SU-DHL-6 (cell line): ENCODE results near the gene ZSWIM1.

Experiments used
- H2AFZ ChIP-seq: fragments of 200-600 bp; sonication (generic); 2 replicates; pipeline ENCODE4 v1.6.1; 2014; ENCODE audit warnings: low read depth, mild to moderate bottlenecking, moderate library complexity, mixed read lengths, antibody characterized with exemption, low read length; ENCODE audit not compliant: severe bottlenecking
- H3F3A ChIP-seq: fragments of 200-600 bp; shearing (Covaris generic); 2 replicates; pipeline ENCODE4 v1.6.0; 2016; ENCODE audit warnings: antibody characterized with exemption, mild to moderate bottlenecking; ENCODE audit not compliant: insufficient read depth
- H3K27ac ChIP-seq: fragments of 200-600 bp; sonication (generic); 2 replicates; pipeline ENCODE4 v1.5.1; 2016; ENCODE audit warnings: low read depth, mild to moderate bottlenecking, low read length, moderate library complexity, mixed read lengths
- H3K27me3 ChIP-seq: fragments of 200-600 bp; sonication (generic), shearing (Covaris generic); 2 replicates; pipeline ENCODE4 v1.6.0; 2014; ENCODE audit warnings: mild to moderate bottlenecking, low read length
- H3K36me3 ChIP-seq: fragments of 200-600 bp; sonication (generic); 2 replicates; pipeline ENCODE4 v1.6.1; 2014; ENCODE audit warnings: mild to moderate bottlenecking, low read length, mixed read lengths
- H3K4me2 ChIP-seq: fragments of 300-600, 200-600 bp; shearing (Covaris generic), sonication (generic); 2 replicates; pipeline ENCODE4 v1.6.0; 2014; ENCODE audit warnings: low read length, low read depth, mild to moderate bottlenecking; ENCODE audit not compliant: poor library complexity, severe bottlenecking
- H3K4me3 ChIP-seq: fragments of 200-600 bp; sonication (generic); 2 replicates; pipeline ENCODE4 v1.5.1; 2014; ENCODE audit warnings: antibody characterized with exemption, low read length, mild to moderate bottlenecking, mixed read lengths; ENCODE audit not compliant: insufficient read depth, poor library complexity, severe bottlenecking
- H3K79me2 ChIP-seq: fragments of 200-600 bp; sonication (generic); 2 replicates; pipeline ENCODE4 v1.6.1; 2014; ENCODE audit warnings: mild to moderate bottlenecking, low read length, moderate library complexity; ENCODE audit not compliant: insufficient read depth
- H3K9ac ChIP-seq: fragments of 200-600 bp; sonication (generic); 2 replicates; pipeline ENCODE4 v1.7.0; 2014; ENCODE audit warnings: mild to moderate bottlenecking, low read length
- H3K9me2 ChIP-seq: fragments of 200-600 bp; sonication (generic); replicated peaks from 2 replicates; pipeline ENCODE4 v1.6.1; 2014; ENCODE audit warnings: low read length; ENCODE audit not compliant: insufficient read depth
- H3K9me3 ChIP-seq: fragments of 200-600 bp; sonication (generic); 2 replicates; pipeline ENCODE4 v1.6.1; 2014; ENCODE audit warnings: low read length, mixed read lengths; ENCODE audit not compliant: insufficient read depth
- H4K20me1 ChIP-seq: fragments of 200-600 bp; sonication (generic); 2 replicates; pipeline ENCODE4 v1.6.1; 2014; ENCODE audit warnings: low read depth, mild to moderate bottlenecking, antibody characterized with exemption, low read length, moderate library complexity, mixed read lengths
- EZH2phosphoT487 ChIP-seq: fragments of 200-600 bp; sonication (generic), shearing (Covaris generic); conservative IDR thresholded peaks from 2 replicates; pipeline ENCODE4 v1.6.1; 2018; ENCODE audit warnings: mild to moderate bottlenecking, antibody characterized with exemption, low read length, moderate library complexity, mixed read lengths
- TF ChIP-seq, protein P1 (sequence below): fragments of 200-600 bp; sonication (generic); IDR thresholded peaks from one replicate; pipeline ENCODE4 v1.5.1; 2017; ENCODE audit warnings: antibody characterized with exemption, mild to moderate bottlenecking, low read length, moderate library complexity; ENCODE audit not compliant: insufficient read depth, poor library complexity, severe bottlenecking

The ZSWIM1 gene

DNA sequence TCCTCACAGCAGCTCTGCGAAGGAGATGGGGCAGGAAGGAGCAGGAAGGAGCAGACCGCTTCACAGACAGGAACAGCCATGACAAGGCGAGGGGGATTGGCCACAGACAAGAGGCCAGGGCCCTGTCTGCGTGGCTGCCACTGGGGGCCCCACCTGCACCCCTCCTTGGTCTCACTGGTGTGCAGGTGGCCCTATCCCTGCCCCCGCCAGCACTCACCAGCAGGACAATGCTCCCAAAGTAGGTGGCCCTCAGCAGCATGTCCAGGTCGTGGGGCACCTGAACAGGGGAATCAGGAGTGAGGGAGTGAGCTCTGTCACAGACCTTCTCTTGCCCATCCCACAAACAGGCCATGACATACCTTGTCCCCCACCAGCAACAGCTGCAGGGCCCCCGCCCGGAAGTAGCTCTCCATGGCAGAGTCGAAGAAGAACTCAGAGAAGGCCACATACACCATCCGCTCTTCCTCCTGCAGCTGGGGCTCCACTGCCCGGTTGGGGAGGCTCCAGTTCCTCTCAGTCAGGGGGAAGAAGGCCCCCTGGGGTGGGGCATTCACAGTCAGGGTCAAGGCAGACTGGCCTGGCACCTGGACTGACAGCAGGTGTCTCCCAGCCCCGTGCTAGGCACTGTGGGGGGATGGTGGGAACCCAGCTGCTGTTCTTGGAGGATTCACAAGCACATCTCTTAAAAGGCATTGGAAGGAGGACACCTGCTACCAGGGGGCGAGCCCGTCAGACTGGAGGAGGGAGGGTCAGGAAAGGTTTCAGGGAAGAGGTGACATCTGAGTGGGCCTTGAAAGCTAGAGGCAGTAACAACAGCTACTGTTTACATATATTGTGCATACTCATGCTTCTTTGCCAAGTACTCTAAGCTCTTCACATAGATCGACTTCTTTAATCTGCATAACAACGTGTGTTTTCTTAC, 23.8 kb downstream of the ZSWIM1 start:
- Histone ChIP-seq H3K36me3 (no peaks in the 10 kb centered on the region), H3K4me3 (no peak overlapping the region), H3K27ac (no peak overlapping the region), H4K20me1 (no peaks in the 10 kb centered on the region), H3K9me2 (no peaks in the 10 kb centered on the region), H3F3A (no peaks in the 10 kb centered on the region), H3K27me3 (no peaks in the 10 kb centered on the region), H3K9ac (no peak overlapping the region), H2AFZ (no peak overlapping the region), H3K4me2 (no peak overlapping the region), H3K79me2 (no peaks in the 10 kb centered on the region), H3K9me3 (no peaks in the 10 kb centered on the region)
- TF ChIP-seq EZH2phosphoT487, result no peak
- TF ChIP-seq, protein P1, sequence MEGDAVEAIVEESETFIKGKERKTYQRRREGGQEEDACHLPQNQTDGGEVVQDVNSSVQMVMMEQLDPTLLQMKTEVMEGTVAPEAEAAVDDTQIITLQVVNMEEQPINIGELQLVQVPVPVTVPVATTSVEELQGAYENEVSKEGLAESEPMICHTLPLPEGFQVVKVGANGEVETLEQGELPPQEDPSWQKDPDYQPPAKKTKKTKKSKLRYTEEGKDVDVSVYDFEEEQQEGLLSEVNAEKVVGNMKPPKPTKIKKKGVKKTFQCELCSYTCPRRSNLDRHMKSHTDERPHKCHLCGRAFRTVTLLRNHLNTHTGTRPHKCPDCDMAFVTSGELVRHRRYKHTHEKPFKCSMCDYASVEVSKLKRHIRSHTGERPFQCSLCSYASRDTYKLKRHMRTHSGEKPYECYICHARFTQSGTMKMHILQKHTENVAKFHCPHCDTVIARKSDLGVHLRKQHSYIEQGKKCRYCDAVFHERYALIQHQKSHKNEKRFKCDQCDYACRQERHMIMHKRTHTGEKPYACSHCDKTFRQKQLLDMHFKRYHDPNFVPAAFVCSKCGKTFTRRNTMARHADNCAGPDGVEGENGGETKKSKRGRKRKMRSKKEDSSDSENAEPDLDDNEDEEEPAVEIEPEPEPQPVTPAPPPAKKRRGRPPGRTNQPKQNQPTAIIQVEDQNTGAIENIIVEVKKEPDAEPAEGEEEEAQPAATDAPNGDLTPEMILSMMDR, result no peak

DNA sequence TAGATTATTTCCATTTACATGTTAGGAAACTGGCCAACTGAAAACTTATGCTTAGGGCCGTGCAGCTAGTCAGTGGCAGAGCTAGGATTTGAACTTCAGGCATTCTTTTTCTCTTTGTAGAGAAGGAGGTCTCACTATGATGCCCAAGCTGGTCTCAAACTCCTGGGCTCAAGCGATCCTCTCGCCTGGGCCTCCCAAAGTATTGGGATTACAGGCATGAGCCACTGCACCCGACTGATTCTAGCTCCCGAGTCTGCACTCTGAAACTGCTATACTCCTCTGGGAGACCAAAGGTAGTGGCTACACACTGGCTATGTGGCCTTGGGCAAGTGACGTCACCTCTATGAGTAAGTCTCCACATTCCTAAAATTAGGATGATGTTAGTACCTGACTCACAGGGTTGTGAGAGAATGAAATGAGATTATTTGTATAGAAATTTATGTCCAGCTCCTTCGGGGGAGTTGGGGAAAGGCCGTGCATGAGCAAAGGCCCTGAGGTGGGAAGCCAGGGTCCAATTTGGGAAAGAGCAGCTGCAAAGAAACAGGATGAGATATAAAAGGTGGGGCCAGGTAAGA, 24.6 kb downstream of the ZSWIM1 start:
- H3K9me2 ChIP-seq, result no peaks in the 10 kb centered on the region
- H3K9me3 ChIP-seq, result no peaks in the 10 kb centered on the region
- no peaks in the 10 kb centered on the region for H3K79me2 ChIP-seq
- no peaks in the 10 kb centered on the region for H3F3A ChIP-seq
- H3K4me3 ChIP-seq, result no peak overlapping the region
- H3K36me3 ChIP-seq, result no peaks in the 10 kb centered on the region
- H3K27ac ChIP-seq, result no peak overlapping the region
- H3K9ac ChIP-seq, result no peak overlapping the region
- H3K4me2 ChIP-seq, result no peak overlapping the region
- no peak for TF ChIP-seq EZH2phosphoT487
- TF ChIP-seq, protein P1, result no peak
- H2AFZ ChIP-seq, result no peak overlapping the region
- no peaks in the 10 kb centered on the region for H4K20me1 ChIP-seq
- H3K27me3 ChIP-seq, result no peaks in the 10 kb centered on the region

GRCh38 chr20:45907219-45907948, 26.4 kb downstream of the ZSWIM1 start:
- H3K4me2 ChIP-seq, result no peak overlapping the region
- H4K20me1 ChIP-seq, result no peaks in the 10 kb centered on the region
- no peaks in the 10 kb centered on the region for H3K79me2 ChIP-seq
- no peak overlapping the region for H3K4me3 ChIP-seq
- no peaks in the 10 kb centered on the region for H3K9me2 ChIP-seq
- TF ChIP-seq, protein P1, result no peak
- H3K9me3 ChIP-seq, result no peaks in the 10 kb centered on the region
- no peak overlapping the region for H3K27ac ChIP-seq
- no peak overlapping the region for H2AFZ ChIP-seq
- H3K27me3 ChIP-seq, result no peaks in the 10 kb centered on the region
- H3F3A ChIP-seq, result no peaks in the 10 kb centered on the region
- no peaks in the 10 kb centered on the region for H3K36me3 ChIP-seq
- no peak overlapping the region for H3K9ac ChIP-seq
